Iris pigment epithelial cell (primary cell): ENCODE data around the gene FAM181A.

Experiments used
- DNase-seq: peaks from one replicate; pipeline ENCODE4 v3.0.0-alpha.2; 2011; ENCODE audit warnings: low read depth

The FAM181A gene

GRCh38 chr14:93962701-93963601 lies 35.8 kb downstream of the FAM181A start:
- peak; percentile 63 for DNase-seq

GRCh38 chr14:93963692-93964091 lies 36.5 kb downstream of the FAM181A start:
- no peak for DNase-seq

- DNase-seq: no peak
Measured at GRCh38 chr14:93964281-93964680, 37.1 kb downstream of the FAM181A start.

GRCh38 chr14:93964820-93965286 lies 37.7 kb downstream of the FAM181A start:
- no peak for DNase-seq

- DNase-seq: peak; percentile 94
Measured at GRCh38 chr14:93965287-93965821, 38.2 kb downstream of the FAM181A start.

- DNase-seq: no peak
Measured at GRCh38 chr14:93965946-93966474, 38.9 kb downstream of the FAM181A start.

- no peak for DNase-seq
Measured at GRCh38 chr14:93967637-93968250, 40.6 kb downstream of the FAM181A start.

- DNase-seq: no peak
Measured at GRCh38 chr14:93969082-93969828, 42.1 kb downstream of the FAM181A start.

- no peak for DNase-seq
Measured at GRCh38 chr14:93970585-93970964, 43.4 kb downstream of the FAM181A start.

GRCh38 chr14:93970965-93971634 lies 44.0 kb downstream of the FAM181A start:
- DNase-seq: no peak

GRCh38 chr14:93971635-93972027 lies 44.5 kb downstream of the FAM181A start:
- no peak for DNase-seq

GRCh38 chr14:93972618-93973205 lies 45.6 kb downstream of the FAM181A start:
- DNase-seq: no peak

GRCh38 chr14:93973607-93974006 lies 46.5 kb downstream of the FAM181A start:
- DNase-seq: no peak

GRCh38 chr14:93974299-93974698 lies 47.2 kb downstream of the FAM181A start:
- no peak for DNase-seq

GRCh38 chr14:93974833-93975232 lies 47.7 kb downstream of the FAM181A start:
- no peak for DNase-seq

- no peak for DNase-seq
Measured at GRCh38 chr14:93975791-93976476, 48.8 kb downstream of the FAM181A start.

GRCh38 chr14:93976477-93977057 lies 49.4 kb downstream of the FAM181A start, which contains the start of gene ASB2:
Gene ASB2, minus strand, starts transcription at chr14:93976570. Its CDS starts 12,031 bp downstream, at chr14:93964539.
- no peak for DNase-seq

GRCh38 chr14:93977171-93977570 lies 50.0 kb downstream of the FAM181A start:
- DNase-seq: no peak

GRCh38 chr14:93977790-93978581 lies 50.8 kb downstream of the FAM181A start:
- DNase-seq: no peak
